Neural progenitor cell (in vitro differentiated cells): ENCODE data around the gene NPR3. TPM values are rescaled to one million over a fixed set of nuclear protein-coding genes. Genes with fewer than 3 reads are reported as not detected.
A peak's percentile ranks its signal among the peaks of the same experiment; 100 is the strongest.

Experiments used
- DNase-seq: peaks from one replicate; pipeline ENCODE4 v3.0.0-alpha.2; 2016; ENCODE audit warnings: low spot score
- H2AFZ ChIP-seq: fragments of 200-600 bp; sonication (generic); replicated peaks from 2 replicates; pipeline ENCODE4 v1.6.1; 2016; ENCODE audit warnings: antibody characterized with exemption
- H3F3A ChIP-seq: fragments of 200-600 bp; sonication (generic); 2 replicates; pipeline ENCODE4 v1.6.1; 2016; ENCODE audit warnings: antibody characterized with exemption, low read depth
- H3K27ac ChIP-seq: fragments of 200-600 bp; sonication (generic); 2 replicates; pipeline ENCODE4 v1.5.1; 2016; ENCODE audit warnings: mild to moderate bottlenecking
- H3K27me3 ChIP-seq: fragments of 200-600 bp; sonication (generic); 2 replicates; pipeline ENCODE4 v1.6.1; 2016; ENCODE audit warnings: mild to moderate bottlenecking, moderate library complexity
- H3K36me3 ChIP-seq: fragments of 200-600 bp; sonication (generic); 2 replicates; pipeline ENCODE4 v1.5.1; 2016
- H3K4me1 ChIP-seq: fragments of 200-600 bp; sonication (generic); 2 replicates; pipeline ENCODE4 v1.6.1; 2016; ENCODE audit warnings: mixed run types
- H3K4me2 ChIP-seq: fragments of 200-600 bp; sonication (generic); 2 replicates; pipeline ENCODE4 v1.6.1; 2016
- H3K4me3 ChIP-seq: fragments of 200-600 bp; sonication (generic); 2 replicates; pipeline ENCODE4 v1.5.1; 2016
- H3K79me2 ChIP-seq: fragments of 200-600 bp; sonication (generic); 2 replicates; pipeline ENCODE4 v1.6.1; 2016; ENCODE audit warnings: low read depth
- H3K9ac ChIP-seq: fragments of 200-600 bp; sonication (generic); 2 replicates; pipeline ENCODE4 v1.6.1; 2016
- H3K9me3 ChIP-seq: fragments of 200-600 bp; sonication (generic); 2 replicates; pipeline ENCODE4 v1.5.1; 2016; ENCODE audit warnings: low read depth
- H4K20me1 ChIP-seq: fragments of 200-600 bp; sonication (generic); 2 replicates; pipeline ENCODE4 v1.6.1; 2016; ENCODE audit warnings: low read depth
- H3K27ac Mint-ChIP-seq: 3 replicates; pipeline ENCODE4 v1.8.0; 2021; ENCODE audit warnings: mixed read lengths
- H3K27me3 Mint-ChIP-seq: 2 replicates; pipeline ENCODE4 v1.8.0; 2022; ENCODE audit warnings: low read depth, mild to moderate bottlenecking, inconsistent platforms, moderate library complexity, mixed read lengths; ENCODE audit not compliant: insufficient read depth
- H3K36me3 Mint-ChIP-seq: 3 replicates; pipeline ENCODE4 v1.8.0; 2021; ENCODE audit warnings: mixed read lengths
- H3K4me1 Mint-ChIP-seq: 3 replicates; pipeline ENCODE4 v1.8.0; 2021; ENCODE audit warnings: mixed read lengths
- H3K4me3 Mint-ChIP-seq: 3 replicates; pipeline ENCODE4 v1.8.0; 2021; ENCODE audit warnings: mild to moderate bottlenecking, moderate library complexity, mixed read lengths
- H3K9me3 Mint-ChIP-seq: 3 replicates; pipeline ENCODE4 v1.8.0; 2020; ENCODE audit warnings: mixed read lengths
- CTCF ChIP-seq: fragments of 200-600 bp; sonication (generic); IDR thresholded peaks from 2 replicates; pipeline ENCODE4 v1.5.1; 2017; ENCODE audit warnings: antibody characterized with exemption, mild to moderate bottlenecking
- EZH2 ChIP-seq: fragments of 200-600 bp; sonication (generic); IDR thresholded peaks from 2 replicates; pipeline ENCODE4 v1.6.1; 2017; ENCODE audit warnings: antibody characterized with exemption, mild to moderate bottlenecking, moderate library complexity
- EZH2phosphoT487 ChIP-seq: fragments of 200-600 bp; sonication (generic); IDR thresholded peaks from 2 replicates; pipeline ENCODE4 v1.6.1; 2017; ENCODE audit warnings: antibody characterized with exemption
- total RNA-seq: library from RNA; depleted of rRNA; stranded (reverse); fragments of >200 nt; gene quantifications from 2 replicates; pipeline ENCODE4 v1.2.3, GENCODE V29; 2015; ENCODE audit warnings: low replicate concordance

The NPR3 gene
- total RNA-seq, 1 donor from 2014 or later, result not detected

- Histone ChIP-seq H3K4me3 (no peak overlapping the region), H3K36me3 (no peaks in the 10 kb centered on the region), H3K4me1 (peaks cover 28% of the 10 kb centered on the region), H4K20me1 (no peaks in the 10 kb centered on the region), H3K4me2 (peak overlapping the region; percentile 70), H3K27me3 (no peaks in the 10 kb centered on the region), H3K9ac (no peak overlapping the region), H3K27ac (peak overlapping the region; percentile 57), H3F3A (peaks cover 15% of the 10 kb centered on the region), H3K9me3 (no peaks in the 10 kb centered on the region), H3K79me2 (no peaks in the 10 kb centered on the region), H2AFZ (no peak overlapping the region)
- peaks cover 6% of the 10 kb centered on the region for H3K9me3 Mint-ChIP-seq
- no peaks in the 10 kb centered on the region for H3K36me3 Mint-ChIP-seq
- peaks cover under 1% of the 10 kb centered on the region for H3K27me3 Mint-ChIP-seq
- H3K4me3 Mint-ChIP-seq, result no peak overlapping the region
- peak; percentile 55 for DNase-seq
- no peak for TF ChIP-seq EZH2phosphoT487
- TF ChIP-seq CTCF, result no peak
- no peak for TF ChIP-seq EZH2
- peaks cover 5% of the 10 kb centered on the region for H3K4me1 Mint-ChIP-seq
- H3K27ac Mint-ChIP-seq, result no peak overlapping the region
Measured at GRCh38 chr5:32752411-32752810, 41.3 kb downstream of the NPR3 start.

- H3K27ac ChIP-seq, result peak overlapping the region; percentile 57
- H3F3A ChIP-seq, result peaks cover 15% of the 10 kb centered on the region
- H3K27me3 ChIP-seq, result no peaks in the 10 kb centered on the region
- H3K4me2 ChIP-seq, result peak overlapping the region; percentile 70
- H4K20me1 ChIP-seq, result no peaks in the 10 kb centered on the region
- H2AFZ ChIP-seq, result no peak overlapping the region
- TF ChIP-seq CTCF, result no peak
- TF ChIP-seq EZH2phosphoT487, result no peak
- no peak for TF ChIP-seq EZH2
- H3K9me3 ChIP-seq, result no peaks in the 10 kb centered on the region
- no peak for DNase-seq
- H3K36me3 ChIP-seq, result no peaks in the 10 kb centered on the region
- H3K79me2 ChIP-seq, result no peaks in the 10 kb centered on the region
- no peak overlapping the region for H3K4me3 ChIP-seq
- H3K9me3 Mint-ChIP-seq, result peaks cover 6% of the 10 kb centered on the region
- peaks cover 5% of the 10 kb centered on the region for H3K4me1 Mint-ChIP-seq
- H3K4me1 ChIP-seq, result peaks cover 28% of the 10 kb centered on the region
- H3K27ac Mint-ChIP-seq, result no peak overlapping the region
- H3K9ac ChIP-seq, result no peak overlapping the region
- no peak overlapping the region for H3K4me3 Mint-ChIP-seq
- peaks cover 2% of the 10 kb centered on the region for H3K27me3 Mint-ChIP-seq
- H3K36me3 Mint-ChIP-seq, result no peaks in the 10 kb centered on the region
Measured at GRCh38 chr5:32753051-32753450, 41.9 kb downstream of the NPR3 start.

- H3K4me1 ChIP-seq, result peaks cover 28% of the 10 kb centered on the region
- peaks cover 2% of the 10 kb centered on the region for H3K27me3 Mint-ChIP-seq
- peaks cover 5% of the 10 kb centered on the region for H3K4me1 Mint-ChIP-seq
- peaks cover 15% of the 10 kb centered on the region for H3F3A ChIP-seq
- no peaks in the 10 kb centered on the region for H4K20me1 ChIP-seq
- H3K9ac ChIP-seq, result no peak overlapping the region
- peaks cover 3% of the 10 kb centered on the region for H3K9me3 Mint-ChIP-seq
- no peak overlapping the region for H3K27ac Mint-ChIP-seq
- no peaks in the 10 kb centered on the region for H3K36me3 ChIP-seq
- peak; percentile 6 for DNase-seq
- H3K27me3 ChIP-seq, result no peaks in the 10 kb centered on the region
- H3K27ac ChIP-seq, result peak overlapping the region; percentile 46
- no peak overlapping the region for H3K4me3 ChIP-seq
- no peak for TF ChIP-seq CTCF
- TF ChIP-seq EZH2, result no peak
- TF ChIP-seq EZH2phosphoT487, result no peak
- no peak overlapping the region for H3K4me2 ChIP-seq
- no peak overlapping the region for H2AFZ ChIP-seq
- no peaks in the 10 kb centered on the region for H3K36me3 Mint-ChIP-seq
- H3K79me2 ChIP-seq, result no peaks in the 10 kb centered on the region
- H3K9me3 ChIP-seq, result no peaks in the 10 kb centered on the region
- no peak overlapping the region for H3K4me3 Mint-ChIP-seq
Measured at GRCh38 chr5:32753765-32754164, 42.6 kb downstream of the NPR3 start.
